Neuronal stem cell (in vitro differentiated cells): ENCODE data around the gene ACTL7A.

Experiments used
- DNase-seq: peaks from one replicate; pipeline ENCODE4 v3.0.0-alpha.2; 2013; ENCODE audit warnings: low spot score
- H2AFZ ChIP-seq: one replicate; pipeline ENCODE4 v1.6.1; 2013; ENCODE audit warnings: mild to moderate bottlenecking, low read length, inconsistent platforms
- H2AK5ac ChIP-seq: 2 replicates; pipeline ENCODE4 v1.6.1; 2013; ENCODE audit warnings: low read depth, mild to moderate bottlenecking, inconsistent platforms, low read length, moderate library complexity, mixed read lengths
- H2BK120ac ChIP-seq: 2 replicates; pipeline ENCODE4 v1.6.1; 2013; ENCODE audit warnings: low read depth, mild to moderate bottlenecking, inconsistent platforms, low read length, moderate library complexity, mixed read lengths
- H2BK12ac ChIP-seq: one replicate; pipeline ENCODE4 v1.6.1; 2013; ENCODE audit warnings: low read length, inconsistent platforms
- H2BK15ac ChIP-seq: 2 replicates; pipeline ENCODE4 v1.6.1; 2013; ENCODE audit warnings: mild to moderate bottlenecking, low read length, inconsistent platforms, mixed read lengths
- H2BK5ac ChIP-seq: one replicate; pipeline ENCODE4 v1.6.1; 2013; ENCODE audit warnings: inconsistent platforms, mild to moderate bottlenecking, low read length, moderate library complexity
- H3K14ac ChIP-seq: one replicate; pipeline ENCODE4 v1.6.1; 2013; ENCODE audit warnings: low read length, inconsistent platforms
- H3K18ac ChIP-seq: 2 replicates; pipeline ENCODE4 v1.6.1; 2013; ENCODE audit warnings: low read length, inconsistent platforms
- H3K23ac ChIP-seq: 2 replicates; pipeline ENCODE4 v1.6.1; 2013; ENCODE audit warnings: low read depth, mild to moderate bottlenecking, mixed read lengths, low read length, inconsistent platforms; ENCODE audit not compliant: poor library complexity
- H3K27ac ChIP-seq: replicated peaks from 3 replicates; pipeline ENCODE4 v1.5.1; 2013; ENCODE audit warnings: low read length, inconsistent platforms
- H3K27me3 ChIP-seq, 3 experiments: 2 replicates each; pipeline ENCODE4 v1.6.1; 2013; ENCODE audit warnings: low read length in 3 of 3, mild to moderate bottlenecking in 2 of 3, inconsistent platforms in 1 of 3, low read depth in 1 of 3, mixed read lengths in 1 of 3, moderate library complexity in 1 of 3; ENCODE audit not compliant: control insufficient read depth in 3 of 3, insufficient read depth in 3 of 3
- H3K36me3 ChIP-seq, 2 donors: replicated peaks in 1 of 2; 2 replicates each; pipeline ENCODE4 v1.6.1; 2013; ENCODE audit warnings: low read length in 2 of 2; ENCODE audit not compliant: control insufficient read depth in 2 of 2, insufficient read depth in 2 of 2
- H3K4ac ChIP-seq: 2 replicates; pipeline ENCODE4 v1.6.1; 2013; ENCODE audit warnings: inconsistent platforms, mild to moderate bottlenecking, low read length, moderate library complexity
- H3K4me1 ChIP-seq, 2 donors: 1 replicate in 1 of 2; 2 replicates in 1 of 2; pipeline ENCODE4 v1.6.1; 2013; ENCODE audit warnings: low read length in 2 of 2, low read depth in 1 of 2; ENCODE audit not compliant: control insufficient read depth in 2 of 2, insufficient read depth in 1 of 2
- H3K4me2 ChIP-seq: one replicate; pipeline ENCODE4 v1.6.1; 2013; ENCODE audit warnings: mild to moderate bottlenecking, low read length, inconsistent platforms; ENCODE audit not compliant: insufficient read depth, poor library complexity, severe bottlenecking
- H3K4me3 ChIP-seq, 2 donors: 2 replicates each; pipeline ENCODE4 v1.5.1; 2013; ENCODE audit warnings: low read length in 2 of 2, mild to moderate bottlenecking in 2 of 2, inconsistent platforms in 1 of 2, moderate library complexity in 1 of 2
- H3K79me1 ChIP-seq: one replicate; pipeline ENCODE4 v1.6.1; 2013; ENCODE audit warnings: low read depth, mild to moderate bottlenecking, inconsistent platforms, low read length, moderate library complexity
- H3K9ac ChIP-seq: one replicate; pipeline ENCODE4 v1.6.1; 2013; ENCODE audit warnings: mild to moderate bottlenecking, low read depth, low read length, inconsistent platforms; ENCODE audit not compliant: poor library complexity
- H3K9me3 ChIP-seq, 2 donors: replicated peaks in 1 of 2; 2 replicates each; pipeline versions ENCODE3 to v1.6.1; 2013; ENCODE audit warnings: low read length in 2 of 2, mild to moderate bottlenecking in 2 of 2, inconsistent platforms in 1 of 2, low read depth in 1 of 2, mixed read lengths in 1 of 2, moderate library complexity in 1 of 2; ENCODE audit not compliant: control insufficient read depth in 2 of 2, insufficient read depth in 1 of 2
- H4K8ac ChIP-seq: one replicate; pipeline ENCODE4 v1.6.1; 2013; ENCODE audit warnings: low read depth, mild to moderate bottlenecking, inconsistent platforms, low read length, moderate library complexity
- H4K91ac ChIP-seq: one replicate; pipeline ENCODE4 v1.6.1; 2013; ENCODE audit warnings: low read length, low read depth, mild to moderate bottlenecking, inconsistent platforms; ENCODE audit not compliant: poor library complexity
- WGBS, 2 donors: extraction: QIAGEN DNeasy Blood & Tissue Kit; methylation state at CpG; one replicate each; pipeline ENCODE4 v1.1.7; 2013; ENCODE audit warnings: missing lambda C conversion rate in 2 of 2, mixed read lengths in 1 of 2; ENCODE audit not compliant: insufficient read length in 2 of 2, insufficient replicate concordance in 1 of 2; ENCODE audit errors: extremely low coverage in 2 of 2; 5-methylcytosine and 5-hydroxymethylcytosine counted together

ACTL7A gene

GRCh38 chr9:108842610-108843295 lies 19.3 kb upstream of the ACTL7A start:
- no peaks in the 10 kb centered on the region for H3K79me1 ChIP-seq
- H2BK120ac ChIP-seq, result no peak overlapping the region
- H2AFZ ChIP-seq, result peak overlapping the region; percentile 49
- DNase-seq, result no peak
- no peak overlapping the region for H3K23ac ChIP-seq
- no peaks in the 10 kb centered on the region for H3K9me3 ChIP-seq
- no peak overlapping the region for H4K91ac ChIP-seq
- H2AK5ac ChIP-seq, result no peak overlapping the region
- no peak overlapping the region for H3K14ac ChIP-seq
- no peak overlapping the region for H2BK15ac ChIP-seq
- no peaks in the 10 kb centered on the region for H3K4me1 ChIP-seq
- no peak overlapping the region for H3K4me3 ChIP-seq
- H2BK5ac ChIP-seq, result no peak overlapping the region
- H3K4me2 ChIP-seq, result no peak overlapping the region
- H3K36me3 ChIP-seq, result no peaks in the 10 kb centered on the region
- no peak overlapping the region for H4K8ac ChIP-seq
- H3K9ac ChIP-seq, result no peak overlapping the region
- no peak overlapping the region for H3K18ac ChIP-seq
- no peak overlapping the region for H2BK12ac ChIP-seq
- no peak overlapping the region for H3K4ac ChIP-seq
- no peak overlapping the region for H3K27ac ChIP-seq
- no CpG with 5 or more reads among the region's 16 CpGs for WGBS, 2 donors
- peaks cover 0 to 4% (median 0%) of the 10 kb centered on the region in 3 experiments for H3K27me3 ChIP-seq

- Histone ChIP-seq H3K27me3 (peaks cover 0 to 4% (median 0%) of the 10 kb centered on the region in 3 experiments), H4K8ac (no peak overlapping the region), H3K9me3 (no peaks in the 10 kb centered on the region), H2BK12ac (no peak overlapping the region), H3K4me1 (no peaks in the 10 kb centered on the region), H3K14ac (no peak overlapping the region), H2BK120ac (no peak overlapping the region), H3K4me2 (no peak overlapping the region), H3K18ac (no peak overlapping the region), H3K36me3 (no peaks in the 10 kb centered on the region), H3K4me3 (no peak overlapping the region), H2AFZ (no peak overlapping the region), H3K23ac (no peak overlapping the region), H3K4ac (no peak overlapping the region), H2BK15ac (no peak overlapping the region), H3K27ac (no peak overlapping the region), H3K9ac (no peak overlapping the region), H3K79me1 (no peaks in the 10 kb centered on the region), H4K91ac (no peak overlapping the region), H2BK5ac (no peak overlapping the region), H2AK5ac (no peak overlapping the region)
- DNase-seq, result no peak
- WGBS, 2 donors, result no CpG with 5 or more reads among the region's 2 CpGs
Measured at GRCh38 chr9:108844391-108844790, 17.7 kb upstream of the ACTL7A start.

GRCh38 chr9:108844856-108845255 lies 17.2 kb upstream of the ACTL7A start:
- DNase-seq, result no peak

GRCh38 chr9:108845507-108845906 lies 16.6 kb upstream of the ACTL7A start:
- no peak overlapping the region for H3K14ac ChIP-seq
- H2BK120ac ChIP-seq, result no peak overlapping the region
- no peak overlapping the region for H3K27ac ChIP-seq
- WGBS, 2 donors, result no CpG with 5 or more reads among the region's 5 CpGs
- no peak overlapping the region for H2BK5ac ChIP-seq
- no peak overlapping the region for H3K4ac ChIP-seq
- DNase-seq, result no peak
- H3K36me3 ChIP-seq, result no peaks in the 10 kb centered on the region
- H3K4me3 ChIP-seq, result no peak overlapping the region
- H3K23ac ChIP-seq, result no peak overlapping the region
- no peak overlapping the region for H3K9ac ChIP-seq
- H2AK5ac ChIP-seq, result no peak overlapping the region
- H3K9me3 ChIP-seq, result no peaks in the 10 kb centered on the region
- no peaks in the 10 kb centered on the region for H3K79me1 ChIP-seq
- no peak overlapping the region for H3K4me2 ChIP-seq
- H4K91ac ChIP-seq, result no peak overlapping the region
- peaks cover 0 to 4% (median 0%) of the 10 kb centered on the region in 3 experiments for H3K27me3 ChIP-seq
- H4K8ac ChIP-seq, result no peak overlapping the region
- no peak overlapping the region for H3K18ac ChIP-seq
- no peaks in the 10 kb centered on the region for H3K4me1 ChIP-seq
- no peak overlapping the region for H2AFZ ChIP-seq
- no peak overlapping the region for H2BK15ac ChIP-seq
- no peak overlapping the region for H2BK12ac ChIP-seq

More at GRCh38 chr9:108844856-108845255, 17.2 kb upstream of the ACTL7A start:
- Histone ChIP-seq H3K9ac (no peak overlapping the region), H2BK120ac (no peak overlapping the region), H4K91ac (no peak overlapping the region), H3K4ac (no peak overlapping the region), H3K9me3 (no peaks in the 10 kb centered on the region), H3K27ac (no peak overlapping the region), H2BK15ac (no peak overlapping the region), H3K14ac (no peak overlapping the region), H2BK12ac (no peak overlapping the region), H3K27me3 (peaks cover 0 to 4% (median 0%) of the 10 kb centered on the region in 3 experiments), H4K8ac (no peak overlapping the region), H3K36me3 (no peaks in the 10 kb centered on the region), H3K4me3 (no peak overlapping the region), H3K4me2 (no peak overlapping the region), H2BK5ac (no peak overlapping the region), H3K18ac (no peak overlapping the region), H3K23ac (no peak overlapping the region), H3K4me1 (no peaks in the 10 kb centered on the region), H2AFZ (no peak overlapping the region), H3K79me1 (no peaks in the 10 kb centered on the region), H2AK5ac (no peak overlapping the region)
- no CpG with 5 or more reads among the region's 2 CpGs for WGBS, 2 donors
